GM21528 (cell line): ENCODE results near the gene PAQR8.
A peak's percentile ranks its signal among the peaks of the same experiment; 100 is the strongest.
"Not testable (repeated sequence)": the region's sequence is repeated elsewhere in the genome, so short reads cannot be mapped to it uniquely, and the experiment has no call there.

Experiments used
- ATAC-seq: cut with Tn5 transposase; IDR thresholded peaks from one replicate; pipeline ENCODE4 v1.9.1; 2021; ENCODE audit warnings: mild to moderate bottlenecking, moderate library complexity; ENCODE audit not compliant: unreplicated experiment, low FRiP score

PAQR8 gene

DNA sequence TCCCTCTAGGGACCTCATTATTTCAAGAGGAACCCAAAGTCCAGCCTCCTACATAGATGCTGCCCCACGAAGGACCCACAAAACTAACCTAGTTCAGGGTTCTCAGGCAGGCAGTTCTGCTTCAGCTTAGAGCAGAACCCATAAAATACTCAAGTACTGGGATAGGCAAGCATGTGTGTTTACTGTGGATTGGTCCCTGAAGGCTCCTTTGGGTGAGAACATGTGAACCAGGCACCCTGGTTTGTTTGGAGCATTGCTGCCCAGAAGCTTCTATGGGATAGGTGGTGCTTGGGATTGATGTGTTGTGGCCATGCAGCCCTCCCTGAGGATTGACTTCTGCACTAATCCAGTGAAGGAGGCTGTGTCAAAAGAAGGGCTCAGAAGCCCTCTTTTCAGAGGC lies 43.3 kb downstream of the PAQR8 start:
- ATAC-seq: no peak

DNA sequence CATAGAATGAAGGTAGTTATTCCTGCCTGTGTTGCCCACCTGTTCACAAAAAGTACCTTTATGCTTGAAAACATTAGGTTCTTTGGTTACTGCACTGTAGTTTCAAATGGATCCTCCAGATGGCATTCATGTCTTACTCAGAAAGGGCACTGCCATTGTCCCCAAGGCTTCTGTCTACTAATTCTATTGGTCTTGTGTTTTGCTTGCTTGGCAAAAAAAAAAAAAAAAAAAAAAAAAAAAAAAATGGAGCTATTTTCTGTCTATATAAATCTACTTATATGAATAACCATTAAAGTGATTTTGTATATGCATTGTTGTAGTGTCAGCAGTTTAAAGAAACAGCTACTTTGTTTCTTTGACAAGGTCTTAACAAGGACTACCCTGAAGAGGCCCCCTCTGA lies 45.5 kb downstream of the PAQR8 start:
- no peak for ATAC-seq

DNA sequence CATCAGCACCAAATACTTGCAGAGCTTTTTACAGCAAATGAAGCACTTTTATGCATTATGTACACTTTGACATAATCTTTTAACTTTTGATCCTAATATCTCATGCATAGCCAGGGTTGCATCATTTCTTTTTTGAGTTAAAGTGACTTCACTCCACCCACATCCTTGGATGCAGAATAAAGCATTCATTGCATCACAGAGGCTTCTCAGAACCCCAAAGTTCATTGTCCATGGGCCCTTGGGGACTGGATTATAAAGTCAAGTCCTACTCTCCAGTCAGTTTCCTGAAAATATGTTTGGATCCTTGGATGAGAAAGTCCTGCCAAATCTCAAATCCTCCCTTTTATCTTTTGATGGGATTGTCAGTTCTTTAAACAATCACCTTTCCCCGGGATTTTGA lies 47.5 kb downstream of the PAQR8 start:
- ATAC-seq: no peak

DNA sequence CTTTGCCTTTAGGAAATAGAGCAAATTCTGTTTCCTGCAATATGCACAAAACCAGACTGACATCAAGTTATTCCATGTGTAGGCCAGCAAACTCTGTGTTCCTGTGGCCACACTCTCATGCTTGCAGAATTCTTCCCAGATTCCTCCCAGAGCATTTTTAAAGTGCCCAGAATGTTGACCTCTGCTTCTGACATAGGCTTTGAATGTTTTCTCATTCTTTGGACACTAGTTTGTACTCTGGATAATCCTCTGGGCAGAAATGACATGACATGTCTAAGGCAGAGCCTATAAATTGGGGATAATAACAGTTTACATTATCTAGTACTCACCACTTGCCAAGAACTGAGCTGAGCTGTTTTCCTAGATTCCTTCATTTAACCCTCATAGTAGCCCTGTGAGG lies 49.0 kb downstream of the PAQR8 start:
- ATAC-seq: no peak

DNA sequence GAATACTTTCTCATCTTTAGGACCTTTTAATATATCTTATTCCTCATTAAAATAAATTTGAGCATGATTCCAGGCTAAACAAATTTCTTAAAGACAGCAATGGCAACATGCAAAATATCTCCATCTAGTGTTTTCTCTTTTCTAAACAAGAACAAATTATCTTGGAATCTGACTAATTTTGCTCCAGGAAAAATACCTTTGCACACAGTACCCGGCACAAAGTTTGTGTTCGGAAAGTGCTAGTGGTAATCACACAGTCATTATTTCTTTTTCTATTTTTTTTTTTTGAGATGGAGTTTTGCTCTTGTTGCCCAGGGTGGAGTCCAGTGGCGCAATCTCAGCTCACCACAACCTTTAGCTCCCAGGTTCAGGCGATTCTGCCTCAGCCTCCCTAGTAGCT lies 50.0 kb downstream of the PAQR8 start:
- ATAC-seq: no peak

DNA sequence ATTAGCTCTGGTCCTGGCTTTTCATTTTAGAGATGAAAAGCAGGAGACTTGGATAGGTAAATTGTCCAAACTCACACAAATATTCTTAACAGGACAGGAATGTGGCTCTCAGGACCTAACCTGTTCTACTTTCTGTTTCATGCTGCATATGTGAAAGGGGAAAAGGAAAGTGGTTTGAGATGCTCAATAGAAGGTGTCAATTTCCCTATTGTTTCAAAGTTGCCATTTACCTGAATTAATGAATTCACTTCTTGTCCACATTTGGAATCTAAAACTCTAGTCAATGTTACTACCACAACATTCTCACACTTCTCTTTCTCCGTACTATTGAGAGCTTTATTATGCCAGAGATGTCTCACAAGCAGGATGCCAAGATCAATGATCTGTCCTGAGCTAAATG lies 53.4 kb downstream of the PAQR8 start:
- no peak for ATAC-seq

DNA sequence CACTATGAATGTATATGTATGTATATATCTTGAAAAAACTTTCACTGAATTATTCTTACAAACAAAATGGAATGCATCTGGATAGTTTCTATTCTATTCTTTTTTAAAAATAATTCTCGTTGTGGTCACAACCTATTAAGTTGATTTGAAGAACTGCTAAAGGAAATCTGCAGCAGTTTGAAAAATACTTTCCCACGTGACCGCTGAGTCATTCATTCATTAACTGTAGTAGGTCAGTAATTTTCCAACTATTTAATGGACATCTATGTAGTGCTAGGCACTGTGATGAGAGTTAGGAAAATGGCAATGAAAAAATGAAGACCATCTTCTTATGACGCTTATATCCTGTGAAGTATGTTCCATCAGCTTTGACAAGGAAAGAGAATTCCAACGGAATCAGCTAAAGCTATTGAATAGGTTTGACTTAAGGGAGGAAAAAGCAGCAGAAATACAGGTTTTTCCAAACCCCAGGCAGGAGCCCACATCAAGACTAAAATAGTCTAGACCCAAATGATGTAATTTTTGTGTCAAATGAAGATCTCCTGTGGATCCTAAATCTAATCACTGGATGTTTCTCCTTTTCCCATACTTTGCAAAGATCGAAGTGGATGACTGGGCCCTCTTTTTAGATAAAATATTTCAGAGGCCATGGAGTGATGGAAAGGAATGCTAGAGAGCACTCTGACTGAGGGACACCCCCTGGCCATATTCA lies 54.1 kb downstream of the PAQR8 start:
- ATAC-seq: no peak

DNA sequence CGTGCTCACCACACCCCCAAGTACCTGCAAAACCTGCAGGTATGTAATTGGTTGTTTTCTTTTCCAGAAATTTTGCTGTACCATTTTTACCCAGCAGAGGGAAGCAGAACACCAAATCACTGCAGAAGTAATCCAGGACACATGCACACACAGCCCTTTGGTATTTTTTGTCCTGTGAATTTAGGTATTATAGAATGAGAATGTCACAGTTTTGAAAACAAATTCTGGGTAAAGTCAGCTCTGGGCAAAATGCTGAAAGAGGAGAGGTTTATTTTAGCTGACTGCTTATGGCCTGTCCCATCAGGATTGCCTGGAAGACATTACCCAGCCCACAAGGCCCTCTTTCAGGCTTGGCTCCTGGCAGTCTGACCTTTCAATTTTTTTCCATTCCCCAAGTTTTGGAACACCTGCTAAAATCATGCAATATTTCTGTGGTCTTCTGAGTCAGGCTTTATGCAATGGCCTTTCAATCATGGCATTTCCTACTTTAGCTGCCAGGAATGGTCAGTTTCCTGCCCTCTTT lies 54.7 kb downstream of the PAQR8 start:
- no peak for ATAC-seq

DNA sequence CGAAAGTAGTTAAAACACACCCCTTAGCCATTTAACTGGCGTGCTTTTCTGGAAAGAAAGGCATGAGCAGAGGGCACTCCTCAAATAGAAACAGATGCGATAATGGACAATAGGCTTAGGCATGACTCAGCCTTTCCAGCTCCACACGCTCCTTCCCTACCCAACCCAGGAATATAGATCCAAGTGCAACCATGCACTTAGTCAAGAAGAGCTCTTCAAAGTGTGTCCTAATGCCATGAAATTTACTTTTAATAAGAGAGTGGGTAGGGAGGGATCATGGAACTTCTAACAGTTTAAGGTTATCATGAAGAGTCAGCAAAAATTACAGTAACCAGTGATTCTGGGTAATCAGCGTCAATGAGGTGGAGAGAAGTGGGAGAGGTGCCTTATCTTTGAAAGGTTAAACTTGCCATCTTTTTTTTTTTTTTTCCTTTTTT lies 55.7 kb downstream of the PAQR8 start:
- no peak for ATAC-seq

DNA sequence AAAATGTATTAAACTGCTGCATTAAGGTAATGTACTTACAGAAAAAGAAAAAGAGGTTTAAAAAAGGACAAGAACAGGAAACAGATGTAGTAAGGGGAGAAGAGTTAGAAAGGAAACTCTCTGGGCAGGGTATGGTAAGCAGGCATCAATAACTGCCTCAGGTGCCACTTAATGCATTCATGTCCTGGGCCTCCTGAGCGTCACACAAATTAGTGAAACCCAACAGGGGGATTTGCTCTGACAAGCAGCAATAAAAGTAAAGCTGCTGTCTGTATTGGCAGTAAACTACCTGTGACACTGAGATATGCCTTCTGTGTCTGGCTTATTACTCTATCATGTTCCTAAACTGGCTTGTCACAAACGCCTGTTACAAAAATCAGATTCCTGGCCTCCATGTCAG lies 56.7 kb downstream of the PAQR8 start:
- no peak for ATAC-seq

DNA sequence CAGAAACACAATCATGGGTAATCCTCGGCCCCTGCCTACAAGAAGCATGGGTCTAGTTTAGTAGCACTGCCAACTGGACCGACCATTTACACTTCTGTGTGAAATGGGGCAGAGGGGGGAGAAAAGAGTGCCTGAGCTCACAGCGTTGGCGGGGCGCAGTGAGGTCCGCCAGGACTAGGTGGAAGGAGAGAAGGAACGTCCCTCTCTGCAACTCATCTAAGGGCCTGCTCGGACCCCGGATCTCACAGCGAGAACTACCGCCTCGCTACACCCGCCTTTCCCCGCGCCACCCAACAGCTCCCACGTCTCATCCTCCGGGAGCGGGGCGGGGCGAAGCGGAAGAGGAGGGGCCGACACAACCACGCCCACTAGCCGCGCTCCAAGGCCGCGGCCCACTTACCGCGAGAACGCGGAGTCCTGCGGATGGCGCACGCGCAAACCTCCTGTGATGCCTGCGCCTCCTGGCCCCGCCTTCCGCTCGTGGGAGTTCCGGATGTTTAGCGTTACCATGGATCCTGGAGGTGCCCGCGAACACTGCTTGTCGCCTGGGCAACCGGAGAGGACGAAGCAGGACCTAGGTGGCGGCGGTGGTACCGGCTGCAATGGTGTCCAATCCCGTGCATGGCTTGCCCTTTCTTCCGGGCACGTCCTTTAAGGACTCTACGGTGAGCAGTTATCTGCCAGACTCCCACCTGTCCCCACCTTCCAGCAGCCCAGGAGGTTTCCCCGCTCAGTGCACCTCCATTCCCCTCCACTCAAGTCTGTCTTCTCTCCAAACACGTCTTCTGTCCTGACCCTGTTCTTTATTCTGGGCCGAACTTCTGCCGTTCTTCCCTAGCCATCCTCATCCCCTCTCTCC lies 58.1 kb downstream of the PAQR8 start, which contains the start of gene EFHC1:
EFHC1 (plus strand) TSS at position 534 of the 859 bp plus-strand sequence; CDS start at position 603, 69 bp downstream.
- peak; percentile 93 for ATAC-seq

DNA sequence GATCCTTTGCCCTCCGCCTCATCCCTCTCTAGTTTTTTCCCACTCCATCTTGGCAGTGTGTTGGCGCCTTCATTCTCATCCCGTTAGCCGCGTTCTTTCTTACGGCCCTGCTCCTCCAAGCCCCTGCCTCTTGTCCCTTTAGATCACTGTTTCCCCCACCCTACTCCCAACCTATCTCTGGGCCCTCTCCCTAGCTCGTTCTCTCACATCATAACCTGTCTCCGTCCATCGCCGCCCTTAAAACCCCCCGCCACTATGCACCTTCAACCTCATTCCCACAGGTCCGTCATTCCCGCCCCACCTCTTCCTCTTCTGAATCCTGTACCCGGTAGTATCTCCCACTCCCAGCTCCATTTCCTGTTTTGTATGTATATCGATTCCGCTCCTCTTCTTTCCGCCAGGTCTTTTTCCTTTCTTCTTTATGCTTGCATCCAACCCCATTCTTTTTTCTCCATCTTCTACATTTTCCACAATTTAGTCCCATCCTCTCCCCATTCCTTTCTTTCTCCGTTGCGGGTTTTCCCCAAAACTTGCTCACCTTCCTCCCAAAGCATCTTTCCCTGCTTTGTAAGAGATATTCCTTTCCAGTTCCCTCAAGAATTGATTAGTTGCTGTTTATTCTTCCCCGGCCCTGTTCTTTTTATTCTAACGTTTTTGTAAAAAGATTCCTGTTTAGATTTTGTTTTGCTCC lies 58.9 kb downstream of the PAQR8 start:
- ATAC-seq: no peak

DNA sequence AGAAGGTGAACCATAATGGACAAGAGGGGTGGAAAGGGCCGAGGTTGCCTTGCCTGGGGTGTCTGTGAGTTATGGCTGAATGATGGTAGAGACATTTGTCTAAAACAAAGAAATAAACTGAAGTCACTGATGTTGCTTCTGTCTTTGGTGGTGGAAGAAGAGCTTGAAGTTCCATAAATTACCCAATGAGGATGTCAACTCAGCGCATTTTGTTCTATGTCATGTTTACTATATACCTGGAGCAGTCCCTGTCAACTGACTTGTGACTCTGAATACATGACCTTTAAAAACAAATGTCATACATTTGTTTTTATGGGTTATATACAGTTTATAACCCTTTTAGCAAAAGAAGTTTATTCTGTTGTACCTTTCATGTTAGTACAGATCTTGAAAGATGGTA lies 60.2 kb downstream of the PAQR8 start:
- no peak for ATAC-seq

DNA sequence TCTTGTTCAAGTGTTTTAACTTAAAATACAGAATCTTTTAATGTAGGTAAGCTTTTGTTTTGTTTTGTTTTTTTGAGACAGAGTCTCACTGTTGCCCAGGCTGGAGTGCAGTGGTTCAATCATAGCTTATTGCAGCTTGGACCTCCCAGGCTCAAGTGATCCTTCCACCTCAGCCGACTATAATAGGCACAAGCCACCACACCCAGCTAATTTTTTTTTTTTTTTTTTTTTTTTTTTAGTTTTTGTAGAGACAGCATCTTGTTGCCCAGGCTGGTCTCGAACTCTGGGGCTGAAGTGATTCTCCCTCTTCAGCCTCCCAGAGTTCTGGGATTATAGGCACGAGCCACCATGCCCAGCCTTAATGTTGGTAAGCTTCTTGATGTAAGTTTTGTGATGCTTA lies 61.5 kb downstream of the PAQR8 start:
- no peak for ATAC-seq

DNA sequence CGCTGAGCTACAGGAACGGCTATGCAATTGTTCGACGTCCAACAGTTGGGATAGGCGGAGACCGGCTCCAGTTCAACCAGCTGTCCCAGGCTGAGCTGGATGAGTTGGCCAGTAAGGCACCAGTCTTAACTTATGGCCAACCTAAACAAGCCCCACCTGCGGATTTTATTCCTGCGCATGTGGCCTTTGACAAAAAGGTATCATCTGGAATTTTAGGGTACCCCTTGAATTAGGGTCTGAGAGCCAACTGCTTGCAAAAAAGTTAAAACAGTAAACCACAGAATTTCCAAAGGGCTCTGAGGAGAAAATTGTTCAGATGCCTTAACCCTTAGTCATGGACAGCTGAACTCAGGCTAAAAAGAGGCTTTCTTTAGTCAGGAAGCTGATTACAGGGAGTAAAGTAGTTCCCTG lies 62.0 kb downstream of the PAQR8 start:
- no peak for ATAC-seq

DNA sequence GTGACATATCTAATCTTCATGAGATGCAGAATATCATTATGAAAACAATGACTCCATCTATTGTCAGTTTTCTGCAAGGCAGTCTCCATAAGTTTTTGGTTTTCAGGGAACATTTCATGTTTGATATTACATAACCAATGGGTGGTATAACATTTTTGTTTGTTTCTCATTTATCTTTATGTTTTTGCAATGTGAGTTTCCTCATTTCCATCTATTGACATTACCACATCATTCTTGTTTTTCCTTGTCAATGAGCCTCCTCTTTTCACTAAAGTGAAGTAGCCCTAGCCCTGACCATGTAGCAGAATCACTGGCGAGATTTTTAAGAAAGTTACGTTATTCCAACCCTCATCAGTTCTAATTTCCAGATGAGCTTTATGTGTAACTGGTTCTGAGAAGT lies 62.6 kb downstream of the PAQR8 start:
- ATAC-seq: no peak

DNA sequence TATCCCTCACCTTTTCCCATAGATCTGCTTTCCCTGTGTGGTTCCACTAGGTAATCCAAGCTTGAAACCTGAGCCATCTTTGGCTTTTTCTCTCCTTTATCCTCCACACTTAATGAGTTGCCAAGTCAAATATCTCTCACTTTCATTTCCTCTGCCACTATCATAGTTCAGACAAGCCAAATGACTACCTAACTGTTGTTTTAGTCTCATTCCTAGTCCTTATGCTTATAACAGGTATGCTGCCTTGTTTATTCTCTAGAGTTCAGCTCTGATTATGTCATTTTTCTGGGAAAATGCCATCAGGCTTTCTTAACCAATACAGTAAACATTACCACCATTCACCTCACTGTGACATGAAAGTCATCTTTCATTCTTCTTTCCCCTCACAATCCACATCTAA lies 64.7 kb downstream of the PAQR8 start:
- ATAC-seq: peak; percentile 60

DNA sequence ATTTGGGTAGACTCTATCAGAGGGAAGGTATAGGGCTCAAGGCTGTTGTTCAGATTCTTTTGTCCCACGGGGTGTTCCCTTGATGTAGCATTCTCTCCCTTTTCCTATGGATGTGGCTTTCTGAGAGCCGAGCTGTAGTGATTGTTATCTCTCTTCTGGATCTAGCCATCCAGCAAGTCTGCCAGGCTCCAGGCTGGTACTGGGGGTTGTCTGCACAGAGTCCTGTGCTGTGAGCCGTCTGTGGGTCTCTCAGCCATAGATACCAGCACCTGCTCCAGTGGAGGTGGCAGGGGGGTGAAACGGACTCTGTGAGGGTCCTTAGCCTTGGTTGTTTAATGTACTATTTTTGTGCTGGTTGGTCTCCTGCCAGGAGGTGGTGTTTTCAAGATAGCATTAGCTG lies 71.3 kb downstream of the PAQR8 start:
- not testable (repeated sequence) for ATAC-seq

DNA sequence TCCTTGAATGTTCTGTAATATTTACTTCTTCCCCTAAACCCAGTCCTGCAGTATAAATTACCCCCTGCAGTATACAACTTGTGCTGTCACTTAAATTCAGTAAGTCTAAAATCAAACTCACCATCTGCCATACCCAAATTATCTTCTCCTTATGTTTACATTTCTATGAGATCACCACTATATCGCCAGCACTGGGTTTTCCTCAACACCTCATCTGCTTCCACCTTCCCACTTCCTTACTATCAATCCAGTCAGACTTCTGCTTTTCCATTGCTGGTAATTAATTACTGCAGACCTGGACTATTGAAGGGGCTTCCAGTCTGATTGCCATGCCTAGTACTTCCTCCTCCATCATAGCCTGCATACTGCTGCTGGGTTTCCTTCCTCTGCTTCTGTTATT lies 73.4 kb downstream of the PAQR8 start:
- no peak for ATAC-seq

DNA sequence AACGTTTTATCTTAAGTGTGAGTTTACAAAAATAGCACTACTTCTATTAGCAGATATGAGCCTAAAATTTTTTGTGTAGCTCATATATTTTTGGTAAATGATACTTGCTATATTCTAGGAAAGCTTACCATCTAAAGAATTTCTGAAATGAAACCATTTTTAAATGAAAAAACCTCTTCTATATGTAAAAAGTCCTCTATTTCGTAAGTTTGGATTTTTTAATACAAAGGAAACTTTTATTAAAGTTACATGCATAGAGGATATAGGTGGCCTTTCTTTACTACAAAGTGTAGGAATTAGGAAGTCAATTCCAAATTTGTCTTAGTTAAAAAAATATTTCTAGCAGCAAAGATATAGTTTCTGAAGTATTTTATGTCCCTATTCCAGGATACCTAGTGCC lies 77.0 kb downstream of the PAQR8 start:
- ATAC-seq: no peak

DNA sequence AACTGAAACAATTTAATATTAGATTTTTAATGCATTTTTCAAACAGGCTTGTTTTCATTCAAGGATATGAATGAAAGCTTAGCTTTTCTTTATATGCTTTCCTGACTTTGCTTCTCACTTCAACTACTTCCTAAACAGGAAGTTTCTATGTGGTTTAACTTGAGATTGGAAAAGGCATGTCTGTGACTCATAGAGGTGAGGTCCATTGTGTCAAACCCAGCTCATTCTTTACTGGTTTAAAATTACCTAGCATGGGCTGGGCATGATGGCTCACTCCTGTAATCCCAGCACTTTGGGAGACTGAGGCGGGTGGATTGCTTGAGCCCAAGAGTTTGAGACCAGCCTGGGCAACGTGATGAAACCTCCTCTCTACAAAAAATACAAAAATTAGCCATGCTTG lies 92.6 kb downstream of the PAQR8 start:
- ATAC-seq: no peak
